HG03039 (cell line): ENCODE results near the gene KIF1A.
"Not testable (repeated sequence)": the region's sequence is repeated elsewhere in the genome, so short reads cannot be mapped to it uniquely, and the experiment has no call there.

Experiments used
- ATAC-seq: cut with Tn5 transposase; IDR thresholded peaks from one replicate; pipeline ENCODE4 v1.9.1; 2021; ENCODE audit warnings: mild to moderate bottlenecking, moderate library complexity; ENCODE audit not compliant: unreplicated experiment

The KIF1A gene

DNA sequence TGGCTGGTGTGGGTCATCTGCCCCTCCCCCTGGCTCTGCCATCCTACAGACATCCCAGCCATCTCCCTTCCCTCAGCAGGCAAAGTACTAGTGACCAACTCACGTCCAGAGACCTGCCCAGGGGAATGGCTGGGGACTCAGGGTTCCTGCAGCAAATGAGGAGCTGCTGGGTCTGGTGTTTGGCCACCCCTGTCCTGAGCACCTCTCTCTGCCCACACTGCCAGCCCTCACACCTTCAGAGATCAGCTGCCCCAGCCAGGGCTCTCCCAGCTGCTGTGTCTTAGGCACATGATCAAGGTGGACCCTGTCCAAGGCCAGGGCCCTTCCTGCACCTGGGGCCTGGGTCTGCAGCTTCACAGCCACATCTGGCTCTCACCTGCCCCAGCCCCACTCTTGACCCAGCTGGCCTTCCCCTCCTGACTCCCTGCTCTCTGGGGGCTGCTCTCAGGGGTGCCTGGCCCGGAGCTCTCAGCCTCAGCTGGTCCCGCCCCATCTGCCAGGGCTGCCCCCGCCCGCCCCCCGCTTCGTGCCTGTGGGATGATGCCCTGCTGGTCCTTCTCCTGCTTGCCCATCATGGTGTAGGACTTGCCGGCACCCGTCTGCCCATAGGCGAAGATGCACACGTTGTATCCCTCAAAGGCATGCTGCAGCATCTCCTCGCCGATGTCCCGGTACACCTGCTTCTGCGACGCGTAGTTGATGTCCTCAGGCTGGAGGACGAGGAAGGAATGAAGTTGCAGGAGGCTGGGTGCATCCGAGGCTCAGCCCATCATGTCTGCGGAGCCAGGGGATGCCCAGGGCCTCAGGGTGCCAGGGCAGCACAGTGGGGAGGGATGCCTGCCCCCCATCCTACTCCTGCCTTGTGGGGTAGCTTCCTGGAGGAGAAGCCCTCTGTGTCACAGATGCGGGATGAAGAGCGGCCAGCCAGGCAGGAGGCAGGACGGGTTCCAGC, 32.2 kb downstream of the KIF1A start:
- ATAC-seq, result no peak

DNA sequence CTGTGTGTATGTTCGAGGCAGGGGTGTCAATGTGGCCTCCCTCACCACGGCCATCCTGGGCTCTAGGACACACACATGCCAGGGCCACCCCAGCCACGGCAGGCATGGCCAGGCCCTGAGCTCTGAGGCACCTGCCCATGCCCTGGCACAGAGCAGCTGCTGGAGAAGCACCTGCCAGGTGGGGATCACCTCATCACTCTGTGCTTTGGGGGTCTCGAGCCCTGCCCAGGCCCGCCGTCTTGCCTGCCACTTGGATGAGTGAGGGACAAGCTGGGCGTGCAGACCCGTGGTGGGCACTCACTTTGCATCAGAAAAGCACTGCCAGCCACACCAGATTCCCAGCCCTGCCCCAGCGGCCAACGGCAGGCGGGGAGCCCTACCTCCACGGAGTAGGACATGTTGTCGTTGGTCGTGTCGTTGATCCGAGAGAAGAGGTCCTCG, 33.1 kb downstream of the KIF1A start:
- ATAC-seq, result no peak

DNA sequence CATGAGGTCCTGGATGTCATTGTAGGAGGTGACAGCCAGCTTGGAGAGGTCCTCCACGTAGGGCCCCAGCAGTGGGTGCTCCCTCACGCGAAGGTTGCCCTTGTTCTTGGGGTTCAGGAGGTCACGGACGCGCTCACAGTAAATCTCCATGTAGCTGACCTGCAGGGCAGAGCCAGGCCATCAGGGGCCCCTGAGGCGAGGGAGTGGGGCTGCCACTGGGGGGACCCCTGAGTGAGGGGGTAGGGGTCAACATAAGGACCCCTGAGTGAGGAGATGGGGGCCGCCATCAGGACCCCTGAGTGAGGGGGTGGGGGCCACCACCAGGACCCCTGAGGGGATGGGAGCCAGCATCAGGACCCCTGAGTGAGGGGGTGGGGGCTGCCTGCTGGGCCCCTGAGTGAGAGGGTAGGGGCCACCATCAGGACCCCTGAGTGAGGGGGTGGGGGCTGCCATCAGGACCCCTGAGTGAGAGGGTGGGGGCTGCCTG, 33.6 kb downstream of the KIF1A start:
- ATAC-seq, result no peak

DNA sequence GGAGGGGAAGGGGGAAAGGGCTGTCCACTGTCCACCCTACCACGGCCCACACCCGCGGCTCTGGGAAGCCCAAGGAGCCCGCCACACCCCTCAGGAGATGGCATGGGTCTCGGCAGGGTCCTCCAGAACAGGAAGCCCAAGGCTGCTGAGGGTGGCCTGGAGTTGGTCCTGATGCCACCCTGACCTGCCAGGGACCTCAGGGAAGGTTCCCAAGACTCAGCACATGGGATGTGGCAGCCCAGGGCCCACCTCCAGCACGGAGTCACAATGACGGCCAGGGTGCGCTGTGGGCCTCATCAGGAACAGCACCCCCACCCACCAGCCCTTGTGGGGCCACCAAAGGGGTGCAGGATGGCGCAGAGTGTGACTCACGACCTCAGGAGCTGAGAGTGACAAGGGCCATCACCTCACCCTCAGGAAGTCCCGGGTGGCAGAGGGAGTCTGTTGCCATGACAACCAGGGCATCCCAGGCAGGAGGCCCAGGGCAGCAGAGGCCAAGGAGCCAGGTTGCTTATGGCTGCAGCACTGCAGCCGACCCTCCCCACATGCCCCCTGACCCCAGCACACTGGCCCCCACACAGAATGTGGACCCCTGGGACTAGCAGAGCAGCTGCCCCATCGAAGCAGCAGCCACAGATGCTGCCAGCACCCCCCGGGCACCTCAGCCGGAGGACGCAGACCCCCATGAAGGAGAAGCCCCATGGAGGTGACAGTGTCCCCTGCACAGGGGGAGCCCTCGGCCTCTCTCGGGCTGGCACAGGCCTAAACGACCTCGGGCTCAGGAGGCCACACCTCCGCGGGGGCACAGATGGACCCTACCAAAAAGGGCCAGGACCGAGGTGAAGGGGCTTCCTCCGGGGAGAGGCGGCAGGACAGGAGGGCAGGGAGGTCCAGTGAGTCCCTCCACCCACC, 34.3 kb downstream of the KIF1A start:
- ATAC-seq, result no peak

DNA sequence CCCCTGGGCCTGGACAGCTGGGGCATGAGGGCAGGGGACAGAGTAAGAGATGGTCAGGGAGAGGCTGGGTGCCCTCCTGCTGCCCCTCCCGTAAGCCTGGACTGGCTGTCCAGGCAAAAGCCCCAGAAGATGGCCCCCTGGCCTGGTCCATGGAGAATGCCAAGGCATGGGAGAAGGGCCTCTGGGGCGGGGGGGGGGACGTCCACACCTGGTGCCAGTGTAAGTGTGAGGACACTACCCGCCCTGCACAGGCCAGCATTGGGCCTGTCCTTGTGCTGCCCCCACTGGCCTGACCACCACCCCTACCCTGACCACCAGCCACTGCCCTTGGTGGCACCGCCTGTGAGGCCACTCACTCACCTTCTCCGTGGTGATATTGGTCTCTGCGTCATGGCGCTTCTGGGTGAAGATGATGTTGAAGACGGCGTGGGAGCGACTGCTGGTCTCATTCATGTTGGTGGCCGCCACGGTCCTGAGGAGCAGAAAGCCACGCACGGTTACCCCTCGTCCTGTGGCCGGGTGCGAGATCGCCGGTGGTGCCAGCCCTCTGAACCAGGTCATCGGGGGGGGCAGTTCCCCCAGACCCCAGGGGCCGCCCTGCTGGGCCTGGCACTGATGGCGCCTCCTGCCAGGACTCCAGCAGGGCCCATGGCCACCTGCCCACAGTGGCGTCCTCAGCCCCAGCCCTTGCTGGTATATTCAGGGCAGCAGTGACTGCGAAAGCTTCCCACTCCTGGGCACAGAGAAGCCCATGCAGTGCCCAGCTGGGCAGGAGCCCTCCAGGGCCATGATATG, 35.2 kb downstream of the KIF1A start:
- no peak for ATAC-seq

DNA sequence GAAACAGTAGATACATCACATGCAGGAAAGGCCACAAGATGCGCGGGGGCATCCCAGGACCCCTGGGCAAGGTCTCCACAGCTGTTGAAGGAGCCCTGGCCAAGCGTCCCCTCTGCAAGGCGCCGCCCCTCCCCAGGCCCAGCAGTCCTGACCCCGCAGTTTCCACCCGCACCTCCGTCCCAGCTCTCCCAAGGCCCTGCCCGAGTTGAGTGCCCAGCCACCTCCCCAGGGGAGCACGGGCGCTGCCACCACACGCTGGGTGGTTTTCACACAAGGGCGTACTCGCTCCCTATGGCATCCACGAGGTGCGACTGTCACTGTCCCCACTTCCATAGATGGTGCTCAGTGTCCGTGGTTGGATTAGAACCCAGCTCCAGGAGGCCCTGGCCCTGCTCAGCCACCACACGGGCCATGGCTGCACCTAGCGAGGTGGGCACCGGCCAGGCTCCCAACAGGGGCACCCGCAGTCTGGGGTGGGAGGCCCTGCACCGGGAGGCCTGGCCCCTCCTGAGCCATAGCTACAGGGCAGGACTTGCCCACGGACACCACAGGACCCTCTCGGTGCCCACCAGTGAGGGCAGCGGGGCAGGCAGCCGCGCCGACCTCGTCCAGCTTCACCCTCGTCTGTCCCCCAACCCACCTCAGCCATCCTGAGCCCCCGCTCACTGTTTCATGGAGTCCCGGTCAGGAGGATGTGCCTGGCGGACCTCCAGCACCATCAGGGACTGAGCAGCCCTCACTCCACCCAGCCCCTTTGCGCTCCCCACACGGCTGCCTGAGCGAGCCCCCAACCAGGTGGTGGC, 36.0 kb downstream of the KIF1A start:
- no peak for ATAC-seq

DNA sequence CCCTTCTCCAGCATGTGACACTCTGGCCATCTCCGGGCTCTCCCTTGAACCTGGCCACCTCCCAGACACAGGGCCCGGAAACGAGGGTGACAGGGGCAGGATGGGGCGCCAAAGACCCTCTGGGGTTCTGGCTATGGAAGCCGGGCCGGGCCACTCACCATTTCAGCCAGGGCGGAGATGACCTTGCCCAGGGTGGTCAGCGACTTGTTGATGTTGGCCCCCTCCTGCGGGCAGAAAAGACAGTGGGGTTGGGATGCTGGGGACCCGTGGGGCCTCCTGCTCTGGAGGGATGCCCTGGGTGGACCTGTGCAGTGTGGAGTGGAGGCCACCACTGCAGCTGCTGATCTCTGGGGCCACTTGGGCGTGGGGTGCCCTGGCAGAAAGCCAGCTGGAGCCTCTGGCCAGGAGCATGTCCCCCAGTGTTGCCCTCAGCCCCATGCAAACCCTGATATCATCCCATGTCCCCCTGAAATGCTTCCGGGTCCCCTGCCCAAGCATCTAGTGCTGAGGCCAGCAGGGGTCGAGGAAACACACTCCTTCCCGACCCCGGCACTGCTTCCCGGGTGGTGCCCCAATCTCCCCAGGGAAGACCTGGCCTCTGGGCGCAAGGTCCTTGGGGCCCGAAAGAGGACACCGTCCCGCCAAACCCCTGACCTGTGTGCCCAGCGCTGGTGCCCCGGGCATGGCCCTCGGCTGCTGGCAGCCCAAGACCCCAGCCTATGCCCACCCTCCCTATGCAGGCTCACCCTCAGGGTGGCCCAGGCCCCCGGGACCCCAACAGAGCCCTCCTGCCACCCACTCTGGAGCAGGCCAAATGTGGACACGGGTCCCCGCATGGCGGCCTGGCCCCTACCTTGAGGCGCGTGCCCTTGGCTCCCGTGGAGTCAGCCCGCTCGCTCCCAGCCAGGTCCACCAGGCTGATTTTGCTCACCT, 36.9 kb downstream of the KIF1A start:
- no peak for ATAC-seq

DNA sequence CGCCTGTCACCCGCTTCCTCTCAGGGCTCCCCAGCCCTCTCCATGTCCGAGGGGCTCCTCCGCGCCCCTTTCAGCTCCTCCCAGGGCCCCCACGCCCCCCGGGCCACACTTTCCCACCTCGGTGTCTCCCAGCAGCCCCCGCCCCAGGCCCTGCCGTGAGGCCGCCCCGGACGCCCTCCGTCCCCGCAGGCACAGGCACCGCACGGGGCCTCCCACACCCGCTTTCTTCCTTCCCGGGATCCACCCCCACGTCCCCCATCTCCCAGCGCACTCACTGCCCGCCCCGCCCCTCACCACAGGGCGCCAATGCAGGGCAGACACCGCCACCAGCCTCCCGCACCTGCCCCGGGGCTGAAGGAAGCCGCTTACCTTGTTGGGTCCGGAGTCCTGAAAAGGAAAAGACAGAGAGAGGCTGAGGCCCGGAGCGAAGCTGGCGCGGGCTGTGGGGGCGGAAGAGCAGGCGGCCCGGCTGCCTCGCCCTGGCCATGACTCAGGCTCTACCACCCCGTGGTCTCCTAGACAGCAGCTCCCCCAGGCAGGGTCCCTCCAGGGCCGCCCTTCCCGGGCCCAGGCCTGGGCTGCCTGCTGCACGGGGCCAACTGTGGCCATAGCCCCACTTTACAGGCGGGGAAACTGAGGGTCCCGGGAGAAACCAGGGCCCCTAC, 37.7 kb downstream of the KIF1A start:
- no peak for ATAC-seq

DNA sequence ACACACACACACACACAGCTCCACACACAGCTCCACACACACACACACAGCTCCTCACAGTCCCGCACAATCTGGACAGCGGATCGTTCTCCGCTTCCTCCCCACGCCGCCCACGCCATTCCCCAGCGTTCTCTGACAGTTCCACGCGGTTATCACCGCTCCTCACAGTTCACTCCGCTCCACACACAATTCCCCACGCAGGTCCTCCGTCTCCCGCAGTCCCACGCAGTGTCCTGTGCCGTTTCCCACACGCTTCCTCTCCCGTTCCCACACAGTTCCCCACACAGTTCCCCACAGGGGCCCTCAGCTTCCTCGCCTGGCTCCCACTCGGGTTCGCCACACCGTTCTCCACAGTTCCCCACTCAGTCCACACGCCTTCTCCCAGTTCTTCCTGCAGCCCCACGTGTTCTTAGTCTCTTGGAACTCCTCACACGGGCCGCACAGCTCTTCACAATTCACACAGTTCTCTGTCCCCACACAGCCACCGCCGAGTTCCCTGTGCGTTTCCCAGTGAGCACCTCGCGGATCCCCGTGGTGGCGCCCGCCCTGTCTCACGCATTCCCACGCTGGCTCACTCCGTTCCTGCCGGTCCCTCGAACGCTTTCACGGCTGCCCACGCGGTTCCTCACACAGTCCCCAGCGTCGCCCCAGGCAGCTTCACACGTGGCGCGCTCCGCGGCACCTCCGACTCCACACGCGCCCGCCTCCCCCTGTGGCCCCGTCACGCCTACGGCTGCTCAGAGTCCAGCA, 38.4 kb downstream of the KIF1A start:
- ATAC-seq, result no peak

DNA sequence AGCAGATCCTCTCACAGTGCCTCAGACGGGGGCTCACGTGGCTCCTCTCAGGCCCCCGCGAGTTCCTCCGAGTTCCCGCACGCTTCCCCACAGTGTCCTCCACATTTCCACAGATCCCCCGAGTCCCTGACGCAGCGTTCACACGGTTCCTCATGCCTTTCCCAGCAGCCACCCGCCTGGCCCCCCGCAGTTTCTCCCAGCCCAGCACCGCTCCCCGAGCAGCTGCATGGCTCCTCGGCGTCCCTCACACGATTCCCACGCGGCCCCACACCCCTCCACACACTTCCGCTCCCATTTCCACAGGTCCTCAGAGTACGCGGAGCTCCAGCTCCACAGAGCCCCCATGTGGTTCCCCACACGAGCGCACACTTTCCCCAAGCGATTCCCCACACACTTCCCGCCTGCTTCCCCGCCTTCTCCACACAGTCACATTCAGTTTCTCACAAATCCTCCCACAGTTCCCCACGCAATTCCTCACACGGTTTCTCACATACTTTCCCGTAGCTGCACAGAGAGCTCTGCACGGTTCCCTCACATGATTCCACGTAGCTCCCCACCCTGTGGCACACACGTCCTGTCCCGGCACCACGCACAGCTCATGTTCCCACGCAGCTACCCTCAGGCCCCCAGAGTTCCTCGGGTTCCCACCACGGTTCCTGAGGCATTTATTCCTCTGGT, 39.9 kb downstream of the KIF1A start:
- no peak for ATAC-seq

DNA sequence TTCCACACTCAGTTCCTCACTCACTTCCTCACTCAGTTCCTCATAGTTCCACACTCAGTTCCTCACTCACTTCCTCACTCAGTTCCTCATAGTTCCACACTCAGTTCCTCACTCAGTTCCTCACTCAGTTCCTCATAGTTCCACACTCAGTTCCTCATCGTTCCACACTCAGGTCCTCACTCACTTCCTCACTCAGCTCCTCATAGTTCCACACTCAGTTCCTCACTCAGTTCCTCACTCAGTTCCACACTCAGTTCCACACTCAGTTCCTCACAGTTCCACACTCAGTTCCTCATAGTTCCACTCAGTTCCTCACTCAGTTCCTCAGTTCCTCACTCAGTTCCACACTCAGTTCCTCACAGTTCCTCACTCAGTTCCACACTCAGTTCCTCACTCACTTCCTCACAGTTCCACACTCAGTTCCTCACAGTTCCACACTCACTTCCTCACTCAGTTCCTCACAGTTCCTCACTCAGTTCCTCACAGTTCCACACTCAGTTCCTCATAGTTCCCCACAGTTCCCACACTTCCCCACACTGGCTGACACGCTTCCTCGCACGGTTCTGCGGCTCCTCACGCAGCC, 40.7 kb downstream of the KIF1A start:
- ATAC-seq, result not testable (repeated sequence)

DNA sequence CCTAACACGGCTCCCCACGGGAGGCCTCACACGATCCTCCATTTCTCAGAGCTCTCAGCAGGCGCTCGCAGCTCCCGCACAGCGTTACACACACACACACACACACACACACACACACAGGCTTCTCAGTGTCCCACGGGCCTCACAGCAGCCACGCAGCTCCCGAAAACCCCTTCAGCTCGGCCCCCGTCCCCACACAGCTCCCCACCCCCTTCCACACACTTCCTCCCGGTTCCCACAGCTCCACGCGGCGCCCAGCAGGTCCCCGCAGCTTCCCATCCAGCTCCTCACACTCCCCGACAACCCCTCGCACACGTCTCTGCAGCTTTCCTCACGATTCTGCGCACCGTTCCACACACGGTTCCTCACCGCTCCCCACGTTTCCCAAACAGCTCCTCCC, 41.6 kb downstream of the KIF1A start:
- ATAC-seq, result no peak

DNA sequence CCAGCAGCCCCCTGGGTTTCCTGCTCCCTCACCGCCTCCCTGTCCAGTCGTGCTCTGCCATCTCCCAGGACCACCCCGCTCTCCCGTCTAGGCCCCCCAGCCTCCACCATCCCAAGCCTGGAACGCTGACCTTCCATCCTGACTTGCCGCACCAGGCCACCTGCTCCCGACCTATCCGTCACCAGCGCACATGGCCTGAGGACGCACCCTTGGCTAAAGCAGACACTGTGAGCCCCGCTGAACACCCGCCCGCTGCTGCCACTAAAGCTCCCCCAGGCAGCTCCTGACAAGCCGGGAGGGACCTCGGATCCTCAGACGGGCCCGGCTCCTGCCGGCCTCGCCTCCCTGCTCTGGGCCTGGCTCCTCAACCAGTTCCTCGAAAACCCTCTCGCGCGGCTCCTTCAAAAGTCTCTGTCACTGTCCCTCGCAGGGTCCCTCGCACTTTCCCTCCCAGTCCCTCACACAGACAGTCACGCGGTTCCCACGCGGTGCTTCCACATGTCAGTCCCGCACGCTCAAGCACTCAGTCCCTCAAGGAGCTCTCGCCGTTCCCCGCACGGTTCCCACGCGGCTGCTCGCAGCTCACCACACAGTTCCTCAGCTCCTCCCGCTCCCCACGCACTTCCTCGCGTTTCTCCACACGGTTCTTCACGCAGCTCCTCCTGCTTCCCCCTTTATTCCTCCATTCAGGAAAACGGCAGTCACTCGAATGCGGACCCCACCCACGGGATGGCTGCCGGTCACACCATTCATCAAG, 42.4 kb downstream of the KIF1A start:
- no peak for ATAC-seq

DNA sequence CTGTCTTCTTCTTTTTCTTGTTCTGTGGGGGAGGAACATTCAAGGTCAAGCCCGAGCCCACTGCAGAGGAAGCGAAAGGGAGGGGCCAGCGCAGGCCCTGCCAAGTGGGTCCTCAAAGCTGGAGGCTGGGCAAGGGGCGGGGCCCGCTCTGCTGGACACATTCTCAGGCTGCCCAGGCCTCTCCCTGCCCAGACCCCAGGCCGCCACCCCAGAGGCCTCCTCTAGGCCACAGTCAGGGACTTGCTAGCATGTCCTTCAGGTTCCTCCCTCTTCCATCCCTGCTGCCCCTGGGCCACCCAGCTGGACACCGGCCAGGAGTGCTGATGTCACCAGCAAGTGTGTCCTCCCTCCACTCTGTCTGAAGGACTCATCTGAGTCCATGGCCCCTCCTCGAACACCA, 44.1 kb downstream of the KIF1A start:
- ATAC-seq, result no peak

DNA sequence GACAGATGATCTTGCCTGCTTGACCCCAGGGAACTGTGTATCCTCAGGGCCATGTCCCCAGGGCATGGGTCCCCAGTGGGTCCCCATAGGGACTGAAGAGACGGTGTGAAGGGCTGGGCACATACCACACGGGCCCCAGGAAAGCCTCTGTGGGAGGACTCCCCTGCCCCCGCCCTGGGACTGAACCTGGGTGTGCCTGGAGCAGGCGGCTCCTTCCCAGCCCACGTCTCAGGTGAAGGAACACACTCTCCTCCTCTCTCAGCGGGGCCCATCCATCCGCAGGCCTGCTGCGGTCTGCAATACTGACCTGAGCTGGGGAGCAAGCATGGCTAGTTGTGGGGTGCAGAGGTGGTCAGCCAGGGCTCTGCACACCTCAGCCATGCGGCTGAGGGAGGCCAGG, 45.2 kb downstream of the KIF1A start:
- no peak for ATAC-seq

DNA sequence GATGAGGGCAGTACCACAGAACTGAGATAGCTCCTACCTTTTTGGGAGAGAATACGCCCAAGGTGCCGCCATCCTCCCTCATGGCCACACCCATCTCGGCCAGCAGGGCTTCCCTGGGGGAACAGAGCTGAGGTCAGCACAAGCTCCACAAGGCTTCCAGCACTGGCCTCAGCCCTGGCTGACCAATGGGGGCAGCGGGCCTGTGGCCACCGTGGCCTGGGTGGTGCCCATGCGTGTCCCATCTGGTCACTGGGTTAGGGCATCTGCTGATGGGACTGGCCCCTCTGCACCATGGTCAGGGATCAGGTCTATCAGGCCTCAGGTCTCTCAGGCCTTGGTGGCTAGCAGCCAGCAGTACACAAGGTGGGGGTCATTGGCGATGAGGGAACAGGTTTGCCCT, 50.9 kb downstream of the KIF1A start:
- no peak for ATAC-seq
